DLD1 (cell line): ENCODE data around the gene AKR1B15.

Source experiments
- in situ Hi-C: cut with HindIII; loops from 2 replicates; pipeline ENCODE4 v1.10.0; 2017; ENCODE audit warnings: low sequenced_read_pairs

The AKR1B15 gene

DNA sequence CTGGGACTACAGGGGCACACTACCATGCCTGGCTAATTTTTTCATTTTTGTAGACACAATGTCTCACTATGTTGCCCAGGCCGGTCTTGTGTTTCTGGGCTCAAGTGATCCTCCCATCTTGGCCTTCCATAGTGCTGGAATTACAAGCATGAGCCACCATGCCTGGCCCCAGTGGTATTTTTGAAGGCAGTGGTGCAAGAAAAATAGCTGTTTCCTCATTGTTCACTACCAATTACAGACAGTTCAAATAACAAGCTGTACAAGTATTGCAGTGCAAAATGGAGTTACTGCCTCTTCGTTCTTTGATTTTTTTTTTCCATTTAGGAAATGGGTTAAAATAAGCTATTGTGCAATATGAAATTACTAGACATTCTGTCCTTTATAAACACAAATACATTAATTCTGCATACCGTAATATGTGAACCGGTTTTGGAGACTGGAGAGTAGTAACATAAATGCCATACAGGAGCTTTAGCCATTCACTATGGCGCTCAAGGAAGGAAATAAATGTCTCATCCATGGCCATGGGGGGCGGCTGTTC, 62.8 kb downstream of the AKR1B15 start:
- in situ Hi-C loops: no loop called here

DNA sequence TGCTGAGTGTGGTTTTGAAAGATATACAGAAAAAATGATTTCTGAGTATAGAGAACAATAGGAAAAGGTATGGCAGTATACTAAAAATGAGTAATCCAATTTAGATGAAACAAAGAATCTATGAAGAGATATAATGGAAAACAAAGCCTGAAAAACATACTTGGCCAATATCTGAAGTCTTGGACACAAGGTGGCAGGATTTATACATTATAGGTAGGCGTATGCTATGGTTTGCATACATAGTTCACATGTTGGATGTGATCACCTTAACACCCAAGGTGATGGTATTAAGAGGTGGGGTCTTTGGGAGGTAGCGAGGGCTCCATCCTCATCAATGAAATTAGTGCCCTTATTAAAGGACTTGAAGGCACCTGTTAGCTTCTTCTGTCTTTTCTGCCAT, 63.3 kb downstream of the AKR1B15 start:
- in situ Hi-C loops: no loop called here

DNA sequence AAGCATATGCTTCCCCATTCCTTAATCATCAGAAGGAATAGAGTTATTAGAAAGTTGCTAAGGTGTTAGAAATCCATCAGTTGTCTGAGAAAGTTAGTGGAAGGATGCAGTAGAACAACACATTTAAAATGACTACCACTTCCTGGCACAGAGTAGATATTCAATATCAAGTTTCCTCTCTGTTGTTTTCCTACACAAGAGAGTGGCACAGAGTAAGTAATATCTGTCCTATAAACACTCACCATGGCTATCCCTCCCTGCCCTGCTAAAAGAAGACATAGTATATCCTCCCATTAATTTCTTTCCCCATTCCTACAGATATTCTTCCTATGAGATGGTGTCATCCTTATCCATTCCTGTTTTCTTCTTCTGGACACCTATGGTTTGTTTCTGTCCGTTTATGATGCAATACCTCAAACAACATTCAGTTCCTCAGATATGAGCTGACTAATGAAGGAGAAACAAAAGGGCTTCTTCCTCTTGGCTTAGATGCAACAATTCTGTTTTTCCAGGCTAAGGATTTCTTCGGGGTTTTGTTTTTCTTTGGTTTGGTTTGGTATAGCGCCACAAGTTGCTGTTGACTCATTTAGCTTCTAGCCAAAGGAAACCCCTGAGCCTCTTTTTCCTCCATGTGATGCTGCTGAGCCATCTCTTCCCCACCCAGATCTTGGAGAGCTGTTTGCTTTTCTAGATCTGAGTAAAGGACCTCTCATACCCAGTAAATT, 64.9 kb downstream of the AKR1B15 start:
- in situ Hi-C loops: no loop called here

DNA sequence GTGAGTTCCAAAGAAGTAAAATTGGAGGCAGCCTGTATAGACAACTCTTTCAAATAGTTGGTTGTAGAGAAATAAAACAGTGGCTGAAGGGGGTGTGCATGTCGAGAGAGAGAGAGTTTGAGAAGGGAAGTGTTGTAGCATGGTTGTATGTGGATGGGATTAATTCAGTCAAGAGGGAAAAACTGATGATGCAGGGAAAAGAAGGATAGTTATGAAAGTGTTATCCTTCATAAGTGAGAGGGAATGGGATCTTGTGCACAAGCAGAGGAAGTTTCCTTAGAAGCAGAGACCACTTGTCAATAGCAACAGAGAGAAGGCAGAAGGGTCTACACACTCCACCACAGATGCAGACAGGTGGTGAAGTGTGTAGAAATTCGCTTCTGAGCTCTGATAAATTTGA, 67.7 kb downstream of the AKR1B15 start:
- in situ Hi-C loops: no loop called here

DNA sequence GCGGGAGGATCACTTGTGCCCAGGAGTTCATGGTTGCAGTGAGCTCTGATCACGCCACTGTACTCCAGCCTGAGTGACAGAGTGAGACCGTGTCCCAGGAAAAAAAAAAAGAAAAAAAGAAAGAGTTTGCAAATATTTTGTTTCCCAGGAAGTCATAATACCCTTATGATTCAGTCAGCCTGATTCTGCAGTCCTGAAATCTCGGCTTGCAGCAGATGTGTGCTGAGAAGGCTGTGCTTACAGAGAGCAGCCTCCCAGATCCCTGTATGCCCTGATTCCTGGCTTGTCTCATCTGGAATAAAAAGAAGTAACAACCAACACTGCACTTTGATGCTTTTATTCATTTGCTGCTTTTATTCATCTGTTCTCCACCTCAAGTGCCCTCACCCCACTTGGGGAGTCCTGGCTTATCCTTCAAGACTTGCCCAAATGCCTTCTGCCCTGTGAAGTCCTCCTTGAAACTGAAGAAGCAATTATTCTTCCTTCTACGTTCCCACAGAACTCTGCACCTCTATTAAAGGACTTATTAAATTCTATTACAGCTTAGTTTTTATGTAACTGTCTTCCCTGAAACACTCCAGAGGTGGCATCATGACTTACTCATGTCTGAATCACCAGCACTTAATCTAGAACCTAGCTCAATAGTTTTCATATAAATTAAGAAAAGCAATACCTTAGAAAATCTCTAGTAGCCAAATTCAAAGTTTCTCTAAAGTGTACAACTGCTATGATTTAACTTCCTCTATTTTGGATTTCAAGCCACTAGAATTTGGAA, 70.0 kb downstream of the AKR1B15 start:
- in situ Hi-C loops: no loop called here

DNA sequence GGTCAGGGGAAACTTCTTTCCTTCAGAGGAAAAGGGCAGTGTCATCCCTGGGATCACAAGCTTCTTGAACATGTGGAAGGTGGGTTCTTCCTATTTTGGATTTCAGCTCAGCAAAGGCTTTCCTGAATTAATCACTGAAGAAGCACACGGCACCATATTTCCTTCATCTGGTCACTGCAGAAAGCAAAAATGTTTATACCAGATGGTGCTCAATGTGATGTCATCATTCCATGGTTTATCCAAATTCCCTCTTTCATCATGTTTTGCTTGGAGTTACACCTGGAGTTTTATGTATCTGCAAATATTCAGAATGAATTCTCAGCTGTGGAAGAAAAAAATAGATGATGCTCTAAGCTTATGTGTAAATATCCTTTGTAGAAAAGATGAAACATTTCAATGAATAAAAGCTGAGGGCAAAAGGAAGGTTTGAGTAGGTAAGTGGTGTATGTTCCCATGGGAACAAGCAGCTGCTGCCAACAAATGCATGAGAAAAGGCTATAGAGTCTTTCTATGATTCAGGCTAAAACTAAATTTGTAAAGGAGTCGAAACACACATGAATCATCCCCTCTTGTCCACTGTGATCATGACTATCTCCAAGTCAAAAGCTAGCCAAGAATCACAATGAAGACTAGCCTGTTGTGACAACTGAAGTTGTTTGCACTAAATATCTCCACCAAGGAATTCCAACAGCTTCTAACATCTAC, 70.9 kb downstream of the AKR1B15 start:
- in situ Hi-C loops: no loop called here

DNA sequence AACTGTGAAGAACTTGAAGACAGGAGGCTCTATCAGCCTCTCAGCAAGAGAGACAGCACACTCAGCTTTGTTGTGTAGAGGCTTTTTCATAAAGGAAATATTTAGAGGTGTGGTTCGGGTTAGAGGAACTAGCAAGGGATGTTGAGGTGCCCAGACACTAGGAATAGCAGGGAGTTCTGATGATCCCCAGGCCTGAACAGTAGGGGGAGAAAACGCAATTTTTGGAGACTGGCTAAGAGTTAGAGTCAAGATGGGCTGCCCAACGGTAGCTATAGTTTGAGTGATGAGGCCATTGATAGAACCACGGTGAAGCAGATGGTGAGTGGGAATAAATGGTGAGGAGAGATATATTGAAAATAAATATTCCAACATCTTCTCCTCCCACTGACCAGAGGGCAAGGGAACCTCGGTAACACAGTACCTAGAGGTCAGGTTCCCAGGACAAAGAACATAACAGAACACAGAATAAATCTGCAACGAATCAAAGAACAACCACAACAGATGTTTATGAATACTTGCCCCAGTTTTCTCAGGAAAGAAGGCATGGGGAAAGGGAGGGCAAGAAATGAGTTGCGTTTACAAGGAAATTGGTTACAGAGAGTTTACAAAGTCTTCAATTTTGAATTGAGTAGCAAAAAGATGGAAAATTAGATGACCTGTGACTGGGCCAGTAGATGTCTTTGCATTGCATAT, 73.5 kb downstream of the AKR1B15 start:
- in situ Hi-C loops: no loop called here

DNA sequence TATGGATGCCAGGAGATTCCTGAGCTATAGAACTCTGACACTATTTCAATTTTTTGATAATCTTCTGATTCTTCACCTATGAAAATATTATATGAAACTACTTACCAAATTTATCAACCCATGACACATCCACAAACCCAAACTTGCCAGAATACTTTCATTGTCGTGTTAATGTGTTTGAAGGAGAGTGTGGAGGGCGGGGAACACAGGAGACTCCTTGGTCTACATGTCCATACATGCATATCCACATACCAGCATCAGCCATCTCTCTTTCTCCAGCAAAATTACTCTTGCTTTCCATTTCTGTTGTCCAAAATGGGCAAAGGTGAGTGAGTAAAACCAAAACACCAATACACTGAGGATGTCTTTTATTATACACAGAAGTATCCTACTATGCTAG, 74.3 kb downstream of the AKR1B15 start:
- in situ Hi-C loops: no loop called here

DNA sequence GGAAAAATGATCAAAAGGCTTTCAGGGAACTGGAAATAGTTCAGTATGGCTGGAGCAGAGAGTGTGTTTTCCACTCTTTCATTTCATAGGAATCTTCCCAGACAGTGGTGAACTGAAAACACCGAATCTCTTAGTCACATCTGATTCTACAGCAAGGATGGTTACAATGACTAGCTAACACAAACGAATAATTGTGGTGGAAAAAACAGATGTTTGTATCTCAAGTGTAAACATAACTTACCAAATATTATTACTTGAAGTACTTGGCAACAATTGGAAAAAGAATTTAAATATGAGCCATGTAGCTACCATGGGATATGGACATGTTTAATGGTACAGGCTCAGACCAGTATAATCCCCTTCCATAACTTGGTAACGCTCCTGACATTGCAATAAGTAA, 76.6 kb downstream of the AKR1B15 start:
- in situ Hi-C loops: loop anchor here (25.0 kb wide), 1 partner anchor 337 kb away; no protein-coding TSS in a partner anchor

DNA sequence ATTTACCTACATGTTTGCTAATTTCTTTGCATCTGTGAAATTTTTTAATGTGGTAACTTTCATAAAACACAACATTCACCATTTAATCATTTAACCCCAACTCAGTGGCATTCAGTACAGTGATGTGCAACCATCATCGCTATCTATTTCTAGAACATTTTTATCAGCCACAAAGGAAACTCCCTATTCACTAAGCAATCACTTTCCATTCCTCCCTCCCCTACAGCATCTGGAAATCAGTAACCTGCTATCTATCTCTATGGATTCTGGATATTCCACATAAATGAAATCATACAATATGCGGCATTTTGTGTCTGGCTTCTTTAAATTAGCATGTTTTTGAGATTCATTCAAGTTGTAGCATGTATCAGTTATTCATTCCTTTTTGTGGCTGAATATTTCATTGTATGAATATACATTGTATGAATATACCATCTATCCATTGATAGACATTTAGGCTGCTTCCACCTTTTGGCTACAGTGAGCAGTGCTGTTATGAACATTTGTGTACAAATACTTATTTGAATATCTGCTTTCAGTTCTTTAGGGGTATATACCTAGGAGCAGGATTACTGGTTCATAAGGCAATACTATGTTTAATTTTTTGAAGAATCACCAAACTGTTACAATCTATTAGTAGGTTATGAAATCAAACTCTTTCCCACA, 78.3 kb downstream of the AKR1B15 start:
- in situ Hi-C loops: loop anchor here (25.0 kb wide), 1 partner anchor 335 kb away; no protein-coding TSS in a partner anchor

DNA sequence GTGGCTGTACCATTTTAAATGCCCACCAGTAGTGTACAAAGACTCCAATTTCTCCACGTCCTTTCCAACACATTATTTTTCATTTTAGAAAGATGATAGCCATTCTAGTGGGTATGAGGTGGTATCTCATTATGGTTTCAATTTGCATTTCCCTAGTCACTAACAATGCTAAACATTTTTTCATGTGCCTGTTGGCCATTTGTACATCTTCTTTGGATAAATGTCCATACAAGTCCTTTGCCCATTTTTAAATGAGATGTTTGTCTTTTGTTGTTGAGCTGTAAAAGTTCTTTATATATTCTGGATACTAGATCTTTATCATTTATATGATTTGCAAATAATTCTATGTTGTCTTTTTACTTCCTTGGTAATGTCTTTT, 78.9 kb downstream of the AKR1B15 start:
- in situ Hi-C loops: loop anchor here (25.0 kb wide), 1 partner anchor 335 kb away; no protein-coding TSS in a partner anchor

DNA sequence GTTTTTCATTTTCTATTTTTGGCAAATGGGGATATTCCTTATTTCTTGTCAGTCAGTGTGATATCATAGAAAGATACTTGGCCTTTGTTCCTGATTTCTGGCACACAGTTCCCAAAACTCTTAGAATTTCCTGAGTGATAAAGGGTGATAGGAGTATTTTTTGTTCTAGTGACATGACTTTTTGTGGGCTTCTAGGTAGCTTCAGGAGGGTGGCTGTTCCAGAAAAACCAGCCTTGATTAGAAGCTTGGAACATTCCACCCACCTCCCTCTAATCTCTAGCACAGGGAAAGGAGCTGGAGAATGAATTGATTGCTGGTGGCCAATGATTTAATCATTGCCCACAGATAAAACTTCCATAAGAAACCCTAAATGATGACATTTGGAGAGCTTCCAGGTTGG, 80.5 kb downstream of the AKR1B15 start:
- in situ Hi-C loops: loop anchor here (25.0 kb wide), 1 partner anchor 333 kb away; no protein-coding TSS in a partner anchor
